ENCODE data around the gene SYTL3.

- TF ChIP-seq, protein P1, sequence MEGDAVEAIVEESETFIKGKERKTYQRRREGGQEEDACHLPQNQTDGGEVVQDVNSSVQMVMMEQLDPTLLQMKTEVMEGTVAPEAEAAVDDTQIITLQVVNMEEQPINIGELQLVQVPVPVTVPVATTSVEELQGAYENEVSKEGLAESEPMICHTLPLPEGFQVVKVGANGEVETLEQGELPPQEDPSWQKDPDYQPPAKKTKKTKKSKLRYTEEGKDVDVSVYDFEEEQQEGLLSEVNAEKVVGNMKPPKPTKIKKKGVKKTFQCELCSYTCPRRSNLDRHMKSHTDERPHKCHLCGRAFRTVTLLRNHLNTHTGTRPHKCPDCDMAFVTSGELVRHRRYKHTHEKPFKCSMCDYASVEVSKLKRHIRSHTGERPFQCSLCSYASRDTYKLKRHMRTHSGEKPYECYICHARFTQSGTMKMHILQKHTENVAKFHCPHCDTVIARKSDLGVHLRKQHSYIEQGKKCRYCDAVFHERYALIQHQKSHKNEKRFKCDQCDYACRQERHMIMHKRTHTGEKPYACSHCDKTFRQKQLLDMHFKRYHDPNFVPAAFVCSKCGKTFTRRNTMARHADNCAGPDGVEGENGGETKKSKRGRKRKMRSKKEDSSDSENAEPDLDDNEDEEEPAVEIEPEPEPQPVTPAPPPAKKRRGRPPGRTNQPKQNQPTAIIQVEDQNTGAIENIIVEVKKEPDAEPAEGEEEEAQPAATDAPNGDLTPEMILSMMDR (conservative IDR thresholded peaks at IDR 0.05; ENCODE audit: low read length): no peak
- TF ChIP-seq EZH2phosphoT487 (IDR thresholded peaks at IDR 0.05; ENCODE audit: borderline replicate concordance): no peak
Observed at GRCh38 chr6:158797331-158798310, 147.8 kb downstream of the SYTL3 start.
